Omental fat pad (tissue), 4 donors: Measurements from ENCODE around the gene SPDYE3. TPM values are rescaled to one million over a fixed set of nuclear protein-coding genes. Genes with fewer than 3 reads are reported as not detected.
A peak's percentile ranks its signal among the peaks of the same experiment; 100 is the strongest.

ENCODE experiments used
- ATAC-seq: fragments of 150-250 bp; one replicate; pipeline ENCODE4 v1.9.1; 2016; ENCODE audit warnings: mild to moderate bottlenecking, moderate library complexity; ENCODE audit not compliant: low FRiP score
- DNase-seq: peaks from one replicate; pipeline ENCODE4 v3.0.0-alpha.2; 2019; ENCODE audit warnings: low spot score
- total RNA-seq, 4 donors: library from RNA; depleted of rRNA; stranded (reverse); fragments of >200 nt; gene quantifications; one replicate each; pipeline ENCODE4 v1.1.0, GENCODE V29; 2016
- TF ChIP-seq, protein P1 (sequence below), 3 donors: fragments of 450-650 bp; IDR thresholded peaks; one replicate each; pipeline ENCODE4 v1.5.1; 2016 to 2017; ENCODE audit warnings: antibody characterized with exemption in 3 of 3, mild to moderate bottlenecking in 3 of 3, moderate library complexity in 2 of 3

SPDYE3 gene
- total RNA-seq, 4 donors from 2014 or later: not detected

DNA sequence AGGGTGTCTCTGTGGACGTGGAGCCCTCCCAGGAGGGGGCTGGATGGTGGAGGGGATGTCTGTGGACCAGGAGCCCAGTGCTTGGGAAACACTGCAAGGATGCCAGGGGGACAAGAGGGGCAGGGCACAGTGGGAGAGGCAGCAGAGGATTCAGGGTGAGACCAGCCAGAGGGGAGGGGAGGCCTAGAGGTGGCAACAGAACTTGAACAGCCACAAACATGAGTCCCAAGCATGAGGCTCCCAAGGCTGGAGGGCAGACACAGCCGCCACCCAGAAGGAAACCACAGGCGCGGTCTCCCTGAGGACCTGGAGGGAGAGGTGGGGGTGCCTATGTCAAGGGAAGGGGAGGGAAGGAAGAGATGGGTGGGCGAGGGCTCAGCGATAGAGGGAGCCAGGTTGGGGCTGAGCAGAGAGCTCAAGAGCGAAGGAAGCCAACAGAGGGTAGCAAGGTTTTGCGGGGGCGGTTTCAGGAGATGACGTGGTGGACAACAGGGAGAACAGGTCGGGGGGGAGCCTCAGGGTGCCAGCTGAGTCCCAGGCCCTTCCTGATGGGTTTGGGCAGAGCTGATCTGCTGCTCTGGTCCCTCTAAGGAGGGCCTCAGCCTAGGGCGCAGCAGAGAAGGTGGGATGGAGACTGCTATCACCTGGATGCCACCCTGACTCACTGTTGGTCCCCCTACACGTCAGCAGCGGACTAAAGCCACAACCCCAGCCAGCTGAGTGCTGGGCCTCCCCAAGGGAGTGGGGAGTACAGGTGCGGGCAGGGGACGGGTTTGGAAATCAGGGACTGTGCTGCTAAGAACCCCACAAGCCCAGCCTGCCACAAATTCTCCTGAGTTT, 59.1 kb downstream of the SPDYE3 start:
- DNase-seq (no peak), ATAC-seq (no peak)
- TF ChIP-seq, protein P1, sequence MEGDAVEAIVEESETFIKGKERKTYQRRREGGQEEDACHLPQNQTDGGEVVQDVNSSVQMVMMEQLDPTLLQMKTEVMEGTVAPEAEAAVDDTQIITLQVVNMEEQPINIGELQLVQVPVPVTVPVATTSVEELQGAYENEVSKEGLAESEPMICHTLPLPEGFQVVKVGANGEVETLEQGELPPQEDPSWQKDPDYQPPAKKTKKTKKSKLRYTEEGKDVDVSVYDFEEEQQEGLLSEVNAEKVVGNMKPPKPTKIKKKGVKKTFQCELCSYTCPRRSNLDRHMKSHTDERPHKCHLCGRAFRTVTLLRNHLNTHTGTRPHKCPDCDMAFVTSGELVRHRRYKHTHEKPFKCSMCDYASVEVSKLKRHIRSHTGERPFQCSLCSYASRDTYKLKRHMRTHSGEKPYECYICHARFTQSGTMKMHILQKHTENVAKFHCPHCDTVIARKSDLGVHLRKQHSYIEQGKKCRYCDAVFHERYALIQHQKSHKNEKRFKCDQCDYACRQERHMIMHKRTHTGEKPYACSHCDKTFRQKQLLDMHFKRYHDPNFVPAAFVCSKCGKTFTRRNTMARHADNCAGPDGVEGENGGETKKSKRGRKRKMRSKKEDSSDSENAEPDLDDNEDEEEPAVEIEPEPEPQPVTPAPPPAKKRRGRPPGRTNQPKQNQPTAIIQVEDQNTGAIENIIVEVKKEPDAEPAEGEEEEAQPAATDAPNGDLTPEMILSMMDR (IDR thresholded peaks at IDR 0.05): no peak

DNA sequence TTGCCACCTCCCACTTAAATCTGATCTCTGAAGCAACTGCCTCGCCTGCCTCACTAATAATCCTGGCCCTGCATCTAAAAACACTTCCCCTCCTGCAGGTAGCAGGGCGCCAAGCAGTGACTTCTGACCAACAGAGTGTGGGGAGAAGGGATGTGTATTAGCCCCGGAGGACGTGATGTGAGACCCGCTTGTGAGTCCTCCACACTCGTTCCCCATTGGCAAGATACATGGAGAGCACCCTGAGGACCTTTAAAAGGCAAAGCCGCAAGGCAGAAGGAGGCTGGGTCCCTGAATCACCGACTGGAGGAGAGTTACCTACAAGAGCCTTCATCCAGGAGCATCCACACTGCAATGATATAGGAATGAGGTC, 59.7 kb downstream of the SPDYE3 start:
- ATAC-seq (no peak), DNase-seq (no peak)
- TF ChIP-seq, protein P1 (IDR thresholded peaks at IDR 0.05): no peak

DNA sequence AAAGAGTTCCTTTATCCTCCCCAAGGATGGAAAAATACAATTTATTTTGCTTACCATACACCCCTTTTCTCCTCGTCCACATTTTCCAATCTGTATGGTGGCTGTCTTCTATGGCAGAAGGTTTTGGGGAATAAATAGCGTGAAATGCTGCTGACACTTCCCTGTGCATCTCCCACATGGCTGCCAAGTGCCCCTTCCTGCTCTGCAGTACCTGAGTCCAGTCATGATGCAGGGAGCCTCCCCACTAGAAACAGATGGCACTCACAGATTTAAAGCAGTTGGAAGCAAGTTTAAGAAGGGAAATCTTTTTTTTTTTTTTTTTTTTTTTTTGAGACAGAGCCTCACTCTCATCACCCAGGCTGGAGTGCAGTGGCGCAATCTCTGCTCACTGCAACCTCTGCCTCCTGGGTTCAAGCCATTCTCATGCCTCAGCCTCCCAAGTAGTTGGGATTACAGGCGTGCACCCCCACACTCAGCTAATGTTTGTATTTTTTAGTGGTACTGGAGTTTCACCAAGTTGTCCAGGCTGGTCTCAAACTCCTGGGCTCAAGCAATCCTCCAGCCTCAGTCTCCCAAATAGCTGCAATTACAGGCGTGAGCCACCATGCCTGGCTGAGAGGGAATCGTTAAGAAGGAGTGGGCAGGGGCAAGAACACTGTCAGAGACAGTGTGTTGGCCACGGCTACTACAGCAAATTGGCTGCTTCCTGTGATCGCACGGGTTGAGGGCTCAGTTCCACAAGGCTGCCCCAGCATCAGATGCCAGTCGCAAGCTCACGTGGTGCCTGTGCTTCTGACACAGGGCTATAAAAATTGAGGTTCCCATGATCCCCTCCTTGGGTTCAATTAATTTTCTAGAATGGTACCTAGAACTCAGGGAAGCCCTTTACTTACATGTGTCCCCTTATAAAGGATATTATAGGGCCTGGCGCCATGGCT, 60.4 kb downstream of the SPDYE3 start:
- DNase-seq (no peak), ATAC-seq (no peak)
- TF ChIP-seq, protein P1 (IDR thresholded peaks at IDR 0.05): no peak

DNA sequence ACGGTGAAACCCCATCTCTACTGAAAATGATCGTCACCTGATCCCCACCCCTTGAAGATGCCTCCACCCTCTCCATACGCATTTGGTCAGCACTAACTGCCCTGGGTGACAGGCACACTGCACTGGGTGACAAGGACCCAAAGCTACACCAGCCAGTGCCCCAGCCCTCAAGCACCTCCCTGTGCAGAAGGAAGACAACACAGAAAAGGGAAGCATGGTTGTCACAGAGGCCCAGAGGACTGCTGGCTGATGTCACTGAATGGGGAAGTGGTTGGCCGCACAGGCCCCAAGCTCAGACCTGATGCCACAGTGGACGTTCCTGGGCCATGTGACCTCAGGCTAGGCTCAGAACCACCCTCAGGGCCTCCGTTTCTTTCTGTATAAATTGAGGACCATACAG, 61.6 kb downstream of the SPDYE3 start:
- no peak for DNase-seq
- TF ChIP-seq, protein P1 (IDR thresholded peaks at IDR 0.05): no peak
- peak; percentile 28 for ATAC-seq

DNA sequence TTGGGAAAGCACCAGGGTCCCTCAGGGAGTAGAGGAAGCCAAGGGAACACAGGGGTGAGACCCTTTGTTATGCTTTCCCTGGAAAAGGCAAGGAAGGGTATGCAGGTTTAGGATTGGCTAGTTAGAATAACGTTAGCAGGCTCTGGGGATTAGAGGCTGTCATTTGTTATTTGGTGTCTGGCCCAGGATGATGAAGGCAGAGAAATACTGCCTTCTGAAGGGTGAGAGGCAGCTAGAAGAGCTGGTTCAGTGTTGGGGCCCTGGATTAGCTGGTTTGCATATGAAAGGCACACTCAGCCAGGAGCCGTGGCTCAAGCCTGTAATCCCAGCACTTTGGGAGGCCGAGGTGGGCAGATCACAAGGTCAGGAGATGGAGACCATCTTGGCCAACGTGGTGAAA, 62.8 kb downstream of the SPDYE3 start:
- DNase-seq (no peak), ATAC-seq (no peak)
- TF ChIP-seq, protein P1 (IDR thresholded peaks at IDR 0.05): no peak

DNA sequence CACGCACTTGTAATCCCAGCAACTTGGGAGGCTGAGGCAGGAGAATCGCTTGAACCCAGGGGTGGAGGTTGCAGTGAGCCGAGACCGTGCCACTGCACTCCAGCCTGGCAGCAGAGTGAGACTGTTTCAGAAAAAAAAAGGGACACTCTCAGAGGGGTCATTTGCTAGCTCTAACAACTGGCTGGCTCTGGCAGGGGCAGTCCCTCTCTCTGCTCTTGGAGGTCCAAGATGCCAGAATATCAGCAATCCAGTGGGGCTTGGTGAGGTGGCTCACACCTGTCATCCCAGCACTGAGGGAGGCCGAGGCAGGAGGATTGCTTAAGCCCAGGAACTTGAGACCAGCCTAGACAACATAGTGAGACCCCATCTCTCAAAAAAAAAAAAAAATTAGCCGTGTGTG, 63.2 kb downstream of the SPDYE3 start:
- DNase-seq (no peak), ATAC-seq (no peak)
- TF ChIP-seq, protein P1 (IDR thresholded peaks at IDR 0.05): no peak
